PFSK-1 (cell line): ENCODE data around the gene FARS2.

Experiments
- POLR2AphosphoS5 ChIP-seq: IDR thresholded peaks from 2 replicates; pipeline ENCODE4 v1.6.1; 2012; ENCODE audit warnings: low read depth, mild to moderate bottlenecking, control low read depth, low read length, moderate library complexity
- REST ChIP-seq, 2 experiments: IDR thresholded peaks; 2 replicates each; pipeline versions ENCODE4 v1.6.1 to v1.8.0; 2011 to 2012; ENCODE audit warnings: low read depth in 2 of 2, low read length in 2 of 2, control low read depth in 1 of 2, inconsistent platforms in 1 of 2, mild to moderate bottlenecking in 1 of 2, moderate library complexity in 1 of 2; ENCODE audit not compliant: insufficient read depth in 1 of 2
- SIN3A ChIP-seq: IDR thresholded peaks from 2 replicates; pipeline ENCODE4 v1.6.1; 2012; ENCODE audit warnings: mild to moderate bottlenecking, low read length, moderate library complexity, borderline replicate concordance; ENCODE audit not compliant: insufficient read depth
- TAF1 ChIP-seq: IDR thresholded peaks from 2 replicates; pipeline ENCODE4 v1.6.1; 2012; ENCODE audit warnings: low read length, control low read depth, borderline replicate concordance; ENCODE audit not compliant: insufficient read depth

GRCh38 chr6:5337573-5337972, 76.3 kb downstream of the FARS2 start:
- no peak for TF ChIP-seq POLR2AphosphoS5
- TF ChIP-seq REST (IDR thresholded peaks at IDR 0.05; ENCODE audit: insufficient read depth in 1 of 2, low read depth in 2 of 2, low read length in 2 of 2): no peak
- TF ChIP-seq TAF1: no peak
- TF ChIP-seq SIN3A: no peak
